Cerebellar cortex (tissue), 1 donor: ENCODE data around the gene FTSJ1.
A peak's percentile ranks its signal among the peaks of the same experiment; 100 is the strongest.
"Not testable (repeated sequence)": the region's sequence is repeated elsewhere in the genome, so short reads cannot be mapped to it uniquely, and the experiment has no call there.

Source experiments
- DNase-seq: peaks from one replicate; pipeline ENCODE4 v3.0.0-alpha.2; 2015; ENCODE audit warnings: low spot score

Gene FTSJ1

GRCh38 chrX:48497871-48498270 lies 21.9 kb downstream of the FTSJ1 start:
- DNase-seq: peak; percentile 38

DNA sequence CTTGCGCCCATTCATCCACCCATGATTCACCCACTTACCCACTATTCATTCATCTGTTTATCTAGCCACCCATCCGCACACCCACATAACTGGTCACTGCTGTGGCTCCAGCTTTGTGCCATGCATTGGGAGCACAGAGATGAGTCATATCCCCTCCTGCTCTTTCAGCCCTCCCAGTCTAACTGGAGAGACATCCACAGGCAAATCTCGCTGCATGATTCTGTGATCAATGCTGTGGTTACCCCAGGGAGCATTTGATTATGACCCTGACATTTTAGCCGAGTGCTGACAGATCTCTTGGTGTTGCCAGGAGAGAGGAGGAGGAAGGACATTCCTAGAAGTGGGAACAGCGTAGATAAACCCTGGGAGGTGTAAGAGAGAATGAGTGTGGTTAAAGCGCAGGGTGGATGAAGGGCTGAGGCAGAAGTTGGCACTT lies 22.4 kb downstream of the FTSJ1 start:
- DNase-seq: no peak

- DNase-seq: no peak
These were observed 28.3 kb downstream of the FTSJ1 start for GRCh38 chrX:48504261-48504660.

GRCh38 chrX:48505481-48505880 lies 29.5 kb downstream of the FTSJ1 start:
- no peak for DNase-seq

DNA sequence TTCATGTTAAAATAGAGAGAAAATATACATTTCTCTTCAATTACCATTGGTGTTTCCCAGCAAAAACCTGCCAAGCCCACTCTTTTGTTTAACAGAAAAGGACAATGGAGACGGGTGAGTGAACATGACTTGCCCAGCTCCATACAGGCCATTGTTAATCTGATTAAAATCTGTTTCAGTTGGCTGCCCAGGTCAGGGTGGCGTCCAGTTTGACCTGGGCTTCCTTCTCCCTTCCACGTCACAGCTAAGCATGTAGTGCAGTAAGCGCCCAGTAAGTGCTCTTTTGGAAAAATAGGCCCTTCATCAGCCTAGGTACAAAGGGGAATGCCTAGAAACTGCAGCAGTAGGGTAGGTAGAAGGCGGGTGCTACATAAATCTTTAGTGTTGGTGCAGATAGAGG lies 31.2 kb downstream of the FTSJ1 start:
- DNase-seq: no peak

DNA sequence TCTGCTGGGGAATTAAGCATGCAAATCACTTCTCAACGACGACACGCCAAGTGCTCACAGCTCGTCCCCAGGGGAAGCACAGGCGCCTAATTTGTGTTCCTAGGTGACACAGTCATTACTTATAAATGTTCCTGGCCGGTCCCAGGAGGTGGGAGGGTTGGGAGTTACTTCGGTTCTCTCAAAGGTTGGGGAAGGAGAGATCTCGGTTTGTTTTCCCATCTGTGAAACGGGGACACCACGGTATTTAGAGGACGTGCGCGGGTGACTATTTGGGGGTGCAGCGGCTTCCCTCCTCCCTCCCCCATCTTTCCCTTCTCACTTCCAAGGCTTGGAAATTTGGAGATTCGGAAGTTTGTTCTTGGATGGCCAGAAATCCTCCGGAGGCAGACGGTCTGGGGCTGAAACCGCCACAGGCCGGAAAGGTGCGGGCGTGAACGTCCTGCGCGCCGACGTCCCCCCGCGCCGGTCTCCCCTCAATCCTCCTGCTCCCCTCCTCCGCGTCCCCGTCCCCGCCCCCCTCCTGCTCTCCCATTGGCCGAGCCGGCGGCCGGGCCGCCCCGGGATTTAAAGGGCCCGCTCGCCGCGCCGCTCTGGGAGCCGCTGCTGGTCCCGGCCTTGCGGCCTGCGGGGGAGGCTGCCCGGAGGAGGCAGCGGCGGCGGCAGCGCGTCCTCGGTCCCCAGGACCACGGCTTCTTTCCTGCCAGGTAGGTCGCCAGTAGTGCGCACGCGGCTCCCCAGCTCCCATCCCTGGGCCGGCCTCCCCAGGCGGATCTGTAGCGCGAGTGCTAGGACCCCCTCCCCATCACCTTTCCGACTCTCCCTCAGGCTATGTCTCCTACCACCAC lies 32.6 kb downstream of the FTSJ1 start, which contains the start of gene PORCN:
PORCN (plus strand) TSS at position 593 of the 845 bp plus-strand sequence. CDS start 829 bp downstream, outside the sequence.
- peak; percentile 75 for DNase-seq

DNA sequence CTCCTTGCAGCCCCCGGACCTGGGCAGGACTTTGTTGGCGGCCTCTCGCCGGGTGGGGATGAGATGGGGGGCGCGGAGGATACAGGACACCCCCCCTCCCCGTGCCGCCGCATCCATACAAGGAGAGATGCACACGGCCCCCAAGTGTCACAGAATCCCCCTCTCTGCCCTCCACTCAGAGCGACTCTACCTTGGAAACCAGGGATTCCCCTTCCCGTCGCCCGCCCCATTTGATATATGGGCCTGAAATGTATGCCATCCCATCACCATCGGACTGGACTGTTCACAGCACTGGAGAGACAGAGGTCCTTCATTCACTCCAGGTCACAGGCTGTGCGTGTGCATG lies 33.2 kb downstream of the FTSJ1 start:
- no peak for DNase-seq

DNA sequence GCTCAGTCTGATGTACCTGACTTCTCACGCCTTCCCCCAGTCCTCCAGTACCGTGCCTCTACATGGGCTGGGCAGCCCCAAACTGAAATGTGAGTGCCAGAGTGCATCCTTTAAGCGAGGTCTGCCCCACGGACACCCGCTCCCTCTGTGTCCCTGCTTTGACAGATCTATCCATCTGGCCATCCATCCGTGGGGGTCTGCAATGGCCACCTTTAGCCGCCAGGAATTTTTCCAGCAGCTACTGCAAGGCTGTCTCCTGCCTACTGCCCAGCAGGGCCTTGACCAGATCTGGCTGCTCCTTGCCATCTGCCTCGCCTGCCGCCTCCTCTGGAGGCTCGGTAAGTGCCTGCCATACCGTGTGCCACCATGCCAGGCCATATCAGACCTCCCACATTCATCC lies 33.6 kb downstream of the FTSJ1 start:
- DNase-seq: peak; percentile 18

DNA sequence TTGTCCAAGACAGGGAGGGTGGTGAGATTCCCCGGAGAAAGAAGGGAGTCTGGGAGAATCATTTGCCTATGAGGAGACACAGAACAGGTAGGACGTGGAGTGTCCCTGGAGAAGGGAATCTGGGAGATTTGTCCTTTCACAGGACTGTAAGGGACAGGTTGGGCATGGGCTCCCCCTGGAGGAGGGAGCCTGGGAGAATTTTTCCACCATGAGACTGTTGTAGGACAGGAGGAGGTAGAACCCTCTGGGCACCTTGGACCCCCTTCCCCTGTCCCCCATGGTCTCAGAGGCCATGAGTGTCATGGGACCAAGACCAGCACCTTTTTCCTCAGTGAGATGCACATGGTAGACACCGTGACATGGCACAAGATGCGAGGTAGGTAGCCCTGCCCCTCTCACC lies 35.6 kb downstream of the FTSJ1 start:
- peak; percentile 19 for DNase-seq

DNA sequence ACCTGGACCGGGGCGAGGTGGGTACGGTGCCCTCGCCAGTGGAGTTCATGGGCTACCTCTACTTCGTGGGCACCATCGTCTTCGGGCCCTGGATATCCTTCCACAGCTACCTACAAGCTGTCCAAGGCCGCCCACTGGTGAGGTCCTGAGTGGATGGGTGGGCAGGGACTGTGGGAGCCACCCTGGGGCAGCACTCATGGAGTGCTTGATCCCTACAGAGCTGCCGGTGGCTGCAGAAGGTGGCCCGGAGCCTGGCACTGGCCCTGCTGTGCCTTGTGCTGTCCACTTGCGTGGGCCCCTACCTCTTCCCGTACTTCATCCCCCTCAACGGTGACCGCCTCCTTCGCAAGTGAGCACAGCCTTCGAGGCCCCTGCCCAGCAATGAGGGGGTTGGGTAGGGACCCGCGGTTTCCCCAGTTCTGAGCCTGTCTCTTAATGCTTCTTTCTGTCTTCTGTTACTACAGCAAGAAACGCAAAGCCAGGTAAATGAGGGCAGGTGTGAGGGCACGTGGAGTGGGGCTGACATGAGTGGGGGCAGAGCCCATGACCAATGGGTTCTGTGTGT lies 36.5 kb downstream of the FTSJ1 start:
- no peak for DNase-seq

DNA sequence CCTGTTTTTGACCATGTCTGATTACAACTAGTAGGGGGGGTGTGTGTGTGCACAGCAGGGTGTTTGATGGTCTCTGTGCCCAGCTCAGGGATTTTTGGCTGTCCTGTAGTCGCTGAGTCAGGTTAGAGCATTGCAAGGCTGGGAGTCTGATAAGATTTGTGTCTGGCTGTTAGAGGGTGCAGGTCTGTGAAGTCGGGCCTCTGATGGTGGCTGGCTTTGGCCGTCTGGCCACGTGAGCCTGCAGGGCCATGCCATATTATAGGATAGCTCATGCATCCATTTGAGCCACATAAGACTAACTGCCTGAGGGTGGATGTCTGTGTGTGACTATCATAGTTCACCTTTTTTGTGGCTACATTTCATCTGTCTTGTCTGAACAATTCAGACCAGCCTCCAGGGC lies 37.7 kb downstream of the FTSJ1 start:
- DNase-seq: no peak

DNA sequence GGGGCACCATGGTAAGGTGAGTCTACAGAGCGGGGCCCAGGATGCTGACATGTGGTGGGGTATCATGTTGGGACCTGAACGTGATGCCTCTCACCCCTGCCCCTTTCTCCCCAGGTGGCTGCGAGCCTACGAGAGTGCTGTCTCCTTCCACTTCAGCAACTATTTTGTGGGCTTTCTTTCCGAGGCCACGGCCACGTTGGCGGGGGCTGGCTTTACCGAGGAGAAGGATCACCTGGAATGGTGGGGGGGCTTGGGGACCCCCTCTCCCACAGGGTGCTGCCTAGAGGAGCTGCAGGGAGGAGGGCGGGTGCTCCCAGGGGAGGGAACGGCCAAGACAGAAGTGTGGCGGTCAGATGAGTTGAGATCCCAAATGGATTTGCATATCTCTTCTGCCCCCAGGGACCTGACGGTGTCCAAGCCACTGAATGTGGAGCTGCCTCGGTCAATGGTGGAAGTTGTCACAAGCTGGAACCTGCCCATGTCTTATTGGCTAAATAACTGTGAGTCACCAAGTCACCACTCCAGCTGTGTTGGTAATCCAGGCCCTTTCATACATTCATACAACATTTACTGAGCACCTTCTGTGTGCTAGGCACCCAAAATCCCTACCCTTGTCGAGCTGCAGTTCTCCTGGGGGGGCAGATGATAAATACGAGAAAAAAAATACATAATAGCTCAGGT lies 38.3 kb downstream of the FTSJ1 start:
- DNase-seq: no peak

GRCh38 chrX:48514868-48515460 lies 39.0 kb downstream of the FTSJ1 start:
- no peak for DNase-seq

DNA sequence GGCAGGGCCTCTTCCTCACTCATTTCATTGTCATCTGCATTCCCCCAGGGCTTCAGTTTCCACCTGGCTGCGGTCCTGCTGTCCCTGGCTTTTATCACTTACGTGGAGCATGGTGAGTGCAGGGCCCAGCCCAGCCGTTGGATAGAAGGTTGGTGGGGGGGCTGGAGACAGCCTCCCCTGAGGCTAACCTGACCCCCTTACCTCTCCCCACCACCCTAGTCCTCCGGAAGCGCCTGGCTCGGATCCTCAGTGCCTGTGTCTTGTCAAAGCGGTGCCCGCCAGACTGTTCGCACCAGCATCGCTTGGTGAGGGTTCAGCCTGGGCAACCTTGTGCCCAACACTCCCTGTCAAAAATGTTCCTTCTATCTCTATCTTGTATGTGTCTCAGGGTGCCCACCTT lies 39.8 kb downstream of the FTSJ1 start:
- DNase-seq: no peak

DNA sequence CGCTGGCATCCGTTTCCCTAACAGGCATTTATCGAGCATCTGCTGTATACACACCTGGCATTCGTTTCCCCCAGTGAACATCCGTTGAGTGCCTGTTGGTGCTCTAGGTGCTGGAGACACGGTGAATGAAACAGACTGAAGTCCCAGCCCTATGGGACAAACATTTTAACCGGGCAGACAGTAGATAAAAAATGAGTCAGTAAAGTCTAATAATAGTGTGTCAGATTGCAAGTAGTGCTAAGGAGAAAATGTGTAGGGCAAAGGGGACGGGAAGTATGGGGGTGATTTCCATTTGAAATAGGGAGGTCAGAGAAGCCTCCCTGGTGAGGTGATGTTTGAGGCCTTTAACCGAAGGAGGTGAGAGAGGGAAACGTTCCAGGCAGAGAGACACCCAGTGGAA lies 40.3 kb downstream of the FTSJ1 start:
- DNase-seq: no peak

DNA sequence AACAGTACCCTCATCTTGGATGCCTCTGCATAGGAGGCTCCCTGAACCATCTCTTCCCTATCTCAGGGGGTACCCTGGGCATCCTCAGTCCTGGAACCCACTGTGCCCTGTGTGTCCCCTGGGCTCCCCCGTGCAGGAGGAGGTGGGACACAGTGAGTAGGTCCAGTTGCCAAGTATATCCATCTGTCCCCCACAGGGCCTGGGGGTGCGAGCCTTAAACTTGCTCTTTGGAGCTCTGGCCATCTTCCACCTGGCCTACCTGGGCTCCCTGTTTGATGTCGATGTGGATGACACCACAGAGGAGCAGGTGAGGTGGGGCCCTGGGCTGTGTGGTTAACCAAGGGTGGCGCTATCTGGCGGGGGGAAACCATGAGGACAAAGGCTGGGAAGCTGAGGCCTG lies 41.0 kb downstream of the FTSJ1 start:
- no peak for DNase-seq

GRCh38 chrX:48519481-48519880 lies 43.5 kb downstream of the FTSJ1 start:
- DNase-seq: not testable (repeated sequence)

DNA sequence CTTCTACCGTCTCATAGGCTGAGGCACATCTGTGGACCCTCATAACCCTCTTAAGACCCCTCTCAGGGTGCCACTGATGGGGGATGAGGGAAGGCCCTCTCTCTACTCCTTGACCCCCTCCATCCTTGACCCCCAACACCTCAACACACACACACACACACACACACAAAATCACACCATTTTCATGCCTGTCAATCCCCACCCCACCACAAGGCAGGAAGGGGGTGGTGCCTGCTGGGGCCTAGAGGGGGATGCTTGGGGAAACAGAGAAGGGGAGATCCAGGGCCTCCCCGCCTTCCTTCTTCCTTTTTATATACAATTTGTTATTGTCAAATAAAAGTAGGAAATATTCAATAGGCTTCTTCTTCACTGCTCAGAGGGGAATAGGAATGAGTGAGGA lies 44.5 kb downstream of the FTSJ1 start:
- DNase-seq: no peak

GRCh38 chrX:48520976-48521352 lies 45.0 kb downstream of the FTSJ1 start:
- peak; percentile 50 for DNase-seq

DNA sequence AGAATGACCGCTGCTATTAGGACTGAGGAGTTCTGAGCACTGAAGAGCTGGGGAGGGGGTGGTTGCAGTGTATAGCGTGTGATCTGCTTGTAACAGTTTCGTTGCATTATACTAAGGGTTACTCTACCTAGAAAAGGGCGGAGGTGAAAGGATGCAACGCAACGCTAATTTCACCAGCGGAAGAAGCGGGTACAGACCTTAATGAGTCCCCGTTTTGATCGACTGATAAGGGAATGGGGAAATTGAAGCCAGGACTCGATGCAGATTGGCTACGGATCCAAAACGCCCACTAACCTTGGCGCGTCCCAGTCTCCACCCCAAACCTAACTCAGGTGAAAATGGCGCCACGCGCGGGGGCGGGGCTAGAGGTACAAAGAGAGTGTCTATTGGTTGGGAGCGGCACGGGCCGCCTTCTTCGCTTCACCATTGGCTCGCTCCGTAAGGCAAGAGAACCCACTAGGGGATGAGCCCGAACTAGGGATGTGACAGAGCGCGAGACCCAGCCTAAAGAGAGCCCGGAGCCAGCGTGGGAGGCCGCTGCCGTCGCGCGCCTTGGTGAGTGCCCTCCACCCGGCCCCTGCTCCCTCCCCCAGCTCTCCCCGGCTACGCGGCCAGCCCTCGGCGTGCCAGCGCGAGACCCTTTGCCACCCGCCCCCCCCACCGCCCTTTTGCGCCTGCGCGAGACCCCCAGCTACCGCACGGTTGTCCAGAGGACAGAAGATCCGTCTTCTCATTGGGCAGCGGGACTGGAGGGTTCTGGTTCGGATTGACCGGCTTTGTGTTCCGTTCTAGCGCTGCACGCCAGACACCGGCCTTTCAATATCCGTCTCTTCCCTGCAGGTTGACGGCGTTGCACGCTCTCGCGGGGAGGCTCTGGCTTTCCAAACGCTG lies 45.6 kb downstream of the FTSJ1 start, which contains the start of gene EBP:
EBP (plus strand) TSS at position 456 of the 891 bp plus-strand sequence. CDS start 1,964 bp downstream, outside the sequence.
- DNase-seq: peak; percentile 92

DNA sequence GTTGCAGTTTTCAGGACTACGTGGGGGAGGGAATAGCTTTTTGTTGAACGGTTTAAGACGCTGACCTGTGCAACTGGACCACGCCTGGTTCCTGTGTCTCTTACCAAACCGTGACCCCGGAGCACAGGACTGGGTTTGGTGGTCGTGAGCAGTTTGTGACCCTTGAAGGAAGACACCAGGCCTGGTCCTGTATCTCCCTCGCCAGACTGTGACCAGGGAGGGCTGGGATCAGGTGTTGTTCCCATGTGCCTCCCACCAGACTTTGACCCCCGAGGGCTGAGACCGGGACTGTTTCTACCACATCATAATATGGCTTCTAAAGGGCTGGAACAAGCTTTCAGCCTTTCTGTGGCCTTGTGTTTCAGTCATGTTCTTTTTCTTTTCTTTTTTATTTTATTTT lies 46.3 kb downstream of the FTSJ1 start:
- DNase-seq: no peak

DNA sequence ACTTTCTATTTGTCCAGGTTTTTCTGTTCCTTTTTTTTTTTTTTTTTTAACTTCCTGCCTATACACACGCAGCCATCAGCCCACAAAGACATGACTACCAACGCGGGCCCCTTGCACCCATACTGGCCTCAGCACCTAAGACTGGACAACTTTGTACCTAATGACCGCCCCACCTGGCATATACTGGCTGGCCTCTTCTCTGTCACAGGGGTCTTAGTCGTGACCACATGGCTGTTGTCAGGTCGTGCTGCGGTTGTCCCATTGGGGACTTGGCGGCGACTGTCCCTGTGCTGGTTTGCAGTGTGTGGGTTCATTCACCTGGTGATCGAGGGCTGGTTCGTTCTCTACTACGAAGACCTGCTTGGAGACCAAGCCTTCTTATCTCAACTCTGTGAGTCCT lies 47.7 kb downstream of the FTSJ1 start:
- DNase-seq: no peak
